H1 (cell line): Measurements from ENCODE around the gene MYCBPAP. TPM values are rescaled to one million over a fixed set of nuclear protein-coding genes. Genes with fewer than 3 reads are reported as not detected.

Experiments used
- CEBPB ChIP-seq: IDR thresholded peaks from 2 replicates; pipeline ENCODE4 v1.6.1; 2012; ENCODE audit warnings: low read depth, low read length
- CHD7 ChIP-seq: fragments of 300-600 bp; sonication (generic); IDR thresholded peaks from 2 replicates; pipeline ENCODE4 v1.7.1; 2012; ENCODE audit warnings: low read length, moderate library complexity, mild to moderate bottlenecking, inconsistent platforms; ENCODE audit not compliant: insufficient replicate concordance
- CTCF ChIP-seq, 3 experiments: IDR thresholded peaks; 1 replicate in 2 of 3; 2 replicates in 1 of 3; pipeline versions ENCODE4 v1.5.1 to v1.6.1; 2011; ENCODE audit warnings: low read length in 3 of 3, mild to moderate bottlenecking in 3 of 3, inconsistent platforms in 2 of 3, low read depth in 1 of 3, moderate library complexity in 1 of 3; ENCODE audit not compliant: insufficient read depth in 1 of 3; ENCODE audit errors: control extremely low read depth in 1 of 3
- HDAC6 ChIP-seq: IDR thresholded peaks from one replicate; pipeline ENCODE4 v1.7.1; 2012; ENCODE audit warnings: low read depth, mild to moderate bottlenecking, inconsistent platforms, low read length, moderate library complexity
- MAFK ChIP-seq: IDR thresholded peaks from 2 replicates; pipeline ENCODE4 v1.6.1; 2012; ENCODE audit warnings: low read depth, mild to moderate bottlenecking, improper control_type of control experiment, low read length
- RAD21 ChIP-seq, 2 experiments: IDR thresholded peaks in 1 of 2; conservative IDR thresholded peaks in 1 of 2; 2 replicates each; pipeline ENCODE4 v1.6.1; 2011; ENCODE audit warnings: low read depth in 2 of 2, low read length in 2 of 2, improper control_type of control experiment in 1 of 2, inconsistent platforms in 1 of 2, mild to moderate bottlenecking in 1 of 2, moderate library complexity in 1 of 2
- SP4 ChIP-seq: IDR thresholded peaks from 2 replicates; pipeline ENCODE4 v1.6.1; 2012; ENCODE audit warnings: low read length, inconsistent platforms
- TAF7 ChIP-seq: optimal IDR thresholded peaks from 2 replicates; pipeline ENCODE3; 2011; ENCODE audit warnings: low read depth, mild to moderate bottlenecking, inconsistent platforms, low read length, moderate library complexity, borderline replicate concordance
- polyA plus RNA-seq, 7 experiments: library from polyadenylated mRNA; depleted of rRNA in 3 of 7; stranded (reverse) in 5 of 7; unstranded in 2 of 7; fragments of >200 nt in 5 of 7; fragments of 200-250 nt in 2 of 7; gene quantifications; 1 replicate in 5 of 7; 2 replicates in 1 of 7; 4 replicates in 1 of 7; pipeline versions ENCODE4 v1.2.1 to v1.2.3, GENCODE V29; 2011 to 2013; ENCODE audit warnings: missing spikeins in 2 of 7, mixed read lengths in 2 of 7
- total RNA-seq: library from RNA; stranded (reverse); fragmentation: NEBNext Ultra II Directional; extraction: Animal tissue kit (Norgen Biotek cat#: 25700); gene quantifications from 2 replicates; pipeline ENCODE4 v1.2.1, GENCODE V29; 2021

MYCBPAP gene
- total and polyA plus RNA-seq, 2 of the 8 experiments (the other 6 are each of a cell fraction or from before 2014, with no cell fraction given) = 0.89 to 3.3 TPM

- TF ChIP-seq TAF7 = no peak
- no peak for TF ChIP-seq SP4
- no peak for TF ChIP-seq RAD21 (IDR thresholded peaks at IDR 0.05 in 1 of 2, conservative IDR thresholded peaks at IDR 0.05 in 1 of 2; ENCODE audit: low read depth in 2 of 2, low read length in 2 of 2)
- TF ChIP-seq MAFK = no peak
- no peak for TF ChIP-seq CEBPB
- TF ChIP-seq CTCF (IDR thresholded peaks at IDR 0.05; ENCODE audit: control extremely low read depth in 1 of 3, insufficient read depth in 1 of 3, low read depth in 1 of 3, low read length in 3 of 3) = no peak
- TF ChIP-seq HDAC6 = no peak
- TF ChIP-seq CHD7 = no peak
These were observed 19.0 kb downstream of the MYCBPAP start (continued) for GRCh38 chr17:50527155-50527762.
